Measurements from ENCODE around the gene RELL1. TPM values are rescaled to one million over a fixed set of nuclear protein-coding genes. Genes with fewer than 3 reads are reported as not detected.

The RELL1 gene
- total RNA-seq (2014; rRNA removed; shearing (Covaris generic)): 19.0 and 21.7 TPM in 2 replicates
- 3.7 and 8.0 TPM in 2 replicates for polyA plus RNA-seq (2014; cell fraction: nucleus; rRNA removed)

GRCh38 chr4:37686373-37687193 is at the start of gene RELL1:
TSS of gene RELL1 (minus strand) at chr4:37686376. CDS start at chr4:37686287, 89 bp downstream.
- peak; percentile 98 for DNase-seq (ENCODE audit: extremely low read depth, low read depth)

GRCh38 chr4:37735578-37735977 is 49.4 kb upstream of the RELL1 start:
- DNase-seq (ENCODE audit: extremely low read depth, low read depth): no peak

GRCh38 chr4:37734989-37735388 is 48.8 kb upstream of the RELL1 start:
- no peak for DNase-seq (ENCODE audit: extremely low read depth, low read depth)

GRCh38 chr4:37733240-37733867 is 47.2 kb upstream of the RELL1 start:
- no peak for DNase-seq (ENCODE audit: extremely low read depth, low read depth)

GRCh38 chr4:37732526-37733186 is 46.5 kb upstream of the RELL1 start:
- no peak for DNase-seq (ENCODE audit: extremely low read depth, low read depth)

GRCh38 chr4:37729649-37730004 is 43.5 kb upstream of the RELL1 start:
- no peak for DNase-seq (ENCODE audit: extremely low read depth, low read depth)

GRCh38 chr4:37728064-37728463 is 41.9 kb upstream of the RELL1 start:
- no peak for DNase-seq (ENCODE audit: extremely low read depth, low read depth)

GRCh38 chr4:37727635-37728034 is 41.5 kb upstream of the RELL1 start:
- DNase-seq (ENCODE audit: extremely low read depth, low read depth): no peak

- DNase-seq (ENCODE audit: extremely low read depth, low read depth): no peak
Measured at GRCh38 chr4:37726666-37727065, 40.5 kb upstream of the RELL1 start.

- no peak for DNase-seq (ENCODE audit: extremely low read depth, low read depth)
Measured at GRCh38 chr4:37725718-37726117, 39.5 kb upstream of the RELL1 start.

- no peak for DNase-seq (ENCODE audit: extremely low read depth, low read depth)
Measured at GRCh38 chr4:37723067-37723466, 36.9 kb upstream of the RELL1 start.

GRCh38 chr4:37721995-37722638 is 35.9 kb upstream of the RELL1 start:
- no peak for DNase-seq (ENCODE audit: extremely low read depth, low read depth)

- DNase-seq (ENCODE audit: extremely low read depth, low read depth): no peak
Measured at GRCh38 chr4:37719021-37719420, 32.8 kb upstream of the RELL1 start.

- no peak for DNase-seq (ENCODE audit: extremely low read depth, low read depth)
Measured at GRCh38 chr4:37717576-37717975, 31.4 kb upstream of the RELL1 start.

GRCh38 chr4:37715889-37716402 is 29.8 kb upstream of the RELL1 start:
- DNase-seq (ENCODE audit: extremely low read depth, low read depth): no peak

GRCh38 chr4:37710491-37710890 is 24.3 kb upstream of the RELL1 start:
- no peak for DNase-seq (ENCODE audit: extremely low read depth, low read depth)

- DNase-seq (ENCODE audit: extremely low read depth, low read depth): no peak
Measured at GRCh38 chr4:37706032-37706431, 19.9 kb upstream of the RELL1 start.

- no peak for DNase-seq (ENCODE audit: extremely low read depth, low read depth)
Measured at GRCh38 chr4:37705571-37705970, 19.4 kb upstream of the RELL1 start.

- DNase-seq (ENCODE audit: extremely low read depth, low read depth): no peak
Measured at GRCh38 chr4:37699868-37700481, 13.8 kb upstream of the RELL1 start.

GRCh38 chr4:37697566-37697965 is 11.4 kb upstream of the RELL1 start:
- no peak for DNase-seq (ENCODE audit: extremely low read depth, low read depth)
